H1 (cell line): ENCODE data around the gene DNAAF5. TPM values are rescaled to one million over a fixed set of nuclear protein-coding genes. Genes with fewer than 3 reads are reported as not detected.

ENCODE experiments used
- CTCF ChIA-PET: fragments of 300-600 bp; sonication (Branson Sonifier 250); formaldehyde crosslinking; loops from one replicate; lab custom pipeline; 2021; ENCODE audit not compliant: partially characterized antibody; lab: Charles Lee
- POLR2A ChIA-PET: fragments of 300-600 bp; sonication (Branson Sonifier 250); formaldehyde crosslinking; loops from one replicate; lab custom pipeline; 2021; ENCODE audit warnings: inconsistent platforms; ENCODE audit not compliant: partially characterized antibody; lab: Charles Lee
- DNase-seq, 2 experiments: peaks; one replicate each; pipeline versions ENCODE4 v3.0.0 to v3.0.0-alpha.2; 2010 to 2022; ENCODE audit warnings: low spot score in 2 of 2, low read depth in 1 of 2, mixed read lengths in 1 of 2
- FAIRE-seq: peaks from 2 replicates; lab custom pipeline; 2011; peaks lifted over from hg19 to GRCh38; lab: Jason Lieb, UNC
- H2AFZ ChIP-seq: 2 replicates; pipeline ENCODE4 v1.8.1; 2012; ENCODE audit warnings: low read length, inconsistent platforms
- H2AK5ac ChIP-seq: 2 replicates; pipeline ENCODE4 v1.6.1; 2013; ENCODE audit warnings: low read depth, low read length
- H2BK120ac ChIP-seq: replicated peaks from 2 replicates; pipeline ENCODE3; 2013; ENCODE audit warnings: low read depth, low read length, inconsistent platforms
- H2BK12ac ChIP-seq: 2 replicates; pipeline ENCODE4 v1.6.1; 2013; ENCODE audit warnings: low read depth, low read length
- H2BK15ac ChIP-seq: 2 replicates; pipeline ENCODE4 v1.6.1; 2013; ENCODE audit warnings: low read length
- H2BK20ac ChIP-seq: 2 replicates; pipeline ENCODE4 v1.6.1; 2013; ENCODE audit warnings: low read length
- H2BK5ac ChIP-seq: 2 replicates; pipeline ENCODE4 v1.6.1; 2013; ENCODE audit warnings: low read depth, low read length
- H3K14ac ChIP-seq: 2 replicates; pipeline ENCODE4 v1.6.1; 2013; ENCODE audit warnings: inconsistent platforms; ENCODE audit not compliant: insufficient read length
- H3K18ac ChIP-seq: 2 replicates; pipeline ENCODE4 v1.6.1; 2013; ENCODE audit warnings: low read length; ENCODE audit errors: extremely low read depth
- H3K23ac ChIP-seq: 2 replicates; pipeline ENCODE4 v1.6.1; 2013; ENCODE audit warnings: inconsistent platforms; ENCODE audit not compliant: insufficient read length
- H3K23me2 ChIP-seq: 2 replicates; pipeline ENCODE4 v1.6.1; 2013; ENCODE audit warnings: low read depth, low read length
- H3K27ac ChIP-seq: 2 replicates; pipeline ENCODE4 v1.6.1; 2011; ENCODE audit warnings: low read depth, low read length, inconsistent platforms
- H3K27me3 ChIP-seq, 4 experiments: replicated peaks in 1 of 4; 1 replicate in 1 of 4; 2 replicates in 3 of 4; pipeline versions ENCODE4 v1.6.1 to v1.8.1; 2011 to 2013; ENCODE audit warnings: low read length in 3 of 4, mild to moderate bottlenecking in 3 of 4, inconsistent platforms in 2 of 4, mixed read lengths in 2 of 4, moderate library complexity in 1 of 4; ENCODE audit not compliant: control insufficient read depth in 3 of 4, insufficient read depth in 3 of 4; ENCODE audit errors: extremely low read depth in 1 of 4
- H3K36me3 ChIP-seq, 4 experiments: 2 replicates each; pipeline versions ENCODE4 v1.6.1 to v1.8.1; 2011 to 2013; ENCODE audit warnings: mild to moderate bottlenecking in 4 of 4, low read length in 3 of 4, moderate library complexity in 2 of 4, control low read depth in 1 of 4, inconsistent platforms in 1 of 4; ENCODE audit not compliant: insufficient read depth in 4 of 4, control insufficient read depth in 2 of 4
- H3K4ac ChIP-seq: replicated peaks from 2 replicates; pipeline ENCODE3; 2013; ENCODE audit warnings: low read length, low read depth, mixed read lengths, inconsistent platforms; ENCODE audit not compliant: insufficient read length
- H3K4me1 ChIP-seq, 4 experiments: replicated peaks in 1 of 4; 1 replicate in 1 of 4; 2 replicates in 3 of 4; pipeline versions ENCODE4 v1.6.1 to v1.8.1; 2011 to 2013; ENCODE audit warnings: low read length in 3 of 4, inconsistent platforms in 2 of 4, mixed read lengths in 1 of 4; ENCODE audit not compliant: insufficient read depth in 4 of 4, control insufficient read depth in 3 of 4
- H3K4me2 ChIP-seq, 2 experiments: 2 replicates each; pipeline versions ENCODE4 v1.6.1 to v1.8.1; 2011 to 2013; ENCODE audit warnings: low read depth in 2 of 2, low read length in 2 of 2, control low read depth in 1 of 2, inconsistent platforms in 1 of 2, mild to moderate bottlenecking in 1 of 2; ENCODE audit not compliant: insufficient read depth in 1 of 2
- H3K4me3 ChIP-seq, 4 experiments: fragments of 200-600, 300-600 bp in 1 of 4; sonication (generic), shearing (Covaris generic), sonication (Bioruptor Twin) in 1 of 4; 2 replicates each; pipeline versions ENCODE4 v1.5.1 to v1.8.1; 2011 to 2016; ENCODE audit warnings: low read length in 4 of 4, low read depth in 3 of 4, control low read depth in 2 of 4, inconsistent platforms in 2 of 4, mild to moderate bottlenecking in 2 of 4, mixed read lengths in 1 of 4, moderate library complexity in 1 of 4; ENCODE audit not compliant: insufficient read depth in 2 of 4; ENCODE audit errors: extremely low read depth in 1 of 4
- H3K56ac ChIP-seq: replicated peaks from 2 replicates; pipeline ENCODE3; 2013; ENCODE audit warnings: low read depth, mild to moderate bottlenecking, mixed read lengths, low read length, inconsistent platforms; ENCODE audit not compliant: insufficient read length
- H3K79me1 ChIP-seq: 2 replicates; pipeline ENCODE4 v1.6.1; 2013; ENCODE audit warnings: low read depth, low read length, control low read depth
- H3K79me2 ChIP-seq, 2 experiments: 2 replicates each; pipeline versions ENCODE4 v1.6.1 to v1.8.1; 2012 to 2013; ENCODE audit warnings: low read length in 2 of 2, mild to moderate bottlenecking in 2 of 2, inconsistent platforms in 1 of 2; ENCODE audit not compliant: insufficient read depth in 2 of 2, control insufficient read depth in 1 of 2
- H3K9ac ChIP-seq, 4 experiments: replicated peaks in 1 of 4; 1 replicate in 1 of 4; 2 replicates in 3 of 4; pipeline versions ENCODE4 v1.6.1 to v1.8.1; 2011 to 2013; ENCODE audit warnings: low read depth in 3 of 4, low read length in 3 of 4, control low read depth in 2 of 4, mild to moderate bottlenecking in 2 of 4, moderate library complexity in 2 of 4, inconsistent platforms in 1 of 4; ENCODE audit errors: extremely low read depth in 1 of 4
- H3K9me3 ChIP-seq, 2 experiments: 2 replicates each; pipeline versions ENCODE4 v1.6.1 to v1.8.1; 2012 to 2013; ENCODE audit warnings: mild to moderate bottlenecking in 2 of 2, moderate library complexity in 2 of 2, control low read depth in 1 of 2, inconsistent platforms in 1 of 2, low read depth in 1 of 2, low read length in 1 of 2, mixed read lengths in 1 of 2; ENCODE audit not compliant: insufficient read depth in 2 of 2
- H4K20me1 ChIP-seq, 2 experiments: replicated peaks in 1 of 2; 2 replicates each; pipeline versions ENCODE3 to v1.8.1; 2011 to 2013; ENCODE audit warnings: inconsistent platforms in 2 of 2, low read length in 2 of 2, mild to moderate bottlenecking in 1 of 2; ENCODE audit not compliant: insufficient read depth in 2 of 2, control insufficient read depth in 1 of 2
- H4K5ac ChIP-seq: 2 replicates; pipeline ENCODE4 v1.6.1; 2013; ENCODE audit warnings: low read length, low read depth, mixed read lengths, inconsistent platforms; ENCODE audit not compliant: insufficient read length
- H4K8ac ChIP-seq: 2 replicates; pipeline ENCODE4 v1.8.0; 2013; ENCODE audit warnings: mild to moderate bottlenecking, moderate library complexity, low read length, inconsistent platforms; ENCODE audit not compliant: insufficient read depth; ENCODE audit errors: extremely low read depth
- H4K91ac ChIP-seq: replicated peaks from 2 replicates; pipeline ENCODE3; 2013; ENCODE audit warnings: low read length, mixed read lengths, inconsistent platforms; ENCODE audit not compliant: insufficient read length
- CHD1 ChIP-seq: IDR thresholded peaks from 2 replicates; pipeline ENCODE4 v1.6.1; 2012; ENCODE audit warnings: low read depth, low read length, improper control_type of control experiment
- CREB1 ChIP-seq: IDR thresholded peaks from 2 replicates; pipeline ENCODE4 v1.6.1; 2012; ENCODE audit warnings: inconsistent platforms
- MAX ChIP-seq: IDR thresholded peaks from 2 replicates; pipeline ENCODE4 v1.6.1; 2012; ENCODE audit warnings: inconsistent platforms
- RAD21 ChIP-seq, 2 experiments: IDR thresholded peaks in 1 of 2; conservative IDR thresholded peaks in 1 of 2; 2 replicates each; pipeline ENCODE4 v1.6.1; 2011; ENCODE audit warnings: low read depth in 2 of 2, low read length in 2 of 2, improper control_type of control experiment in 1 of 2, inconsistent platforms in 1 of 2, mild to moderate bottlenecking in 1 of 2, moderate library complexity in 1 of 2
- SIRT6 ChIP-seq: IDR thresholded peaks from one replicate; pipeline ENCODE4 v1.7.1; 2012; ENCODE audit warnings: low read length, inconsistent platforms
- SIX5 ChIP-seq: IDR thresholded peaks from 2 replicates; pipeline ENCODE4 v1.6.1; 2011; ENCODE audit warnings: mild to moderate bottlenecking, low read depth, low read length
- SP2 ChIP-seq: IDR thresholded peaks from 2 replicates; pipeline ENCODE4 v1.6.1; 2012; ENCODE audit warnings: mild to moderate bottlenecking, low read length, inconsistent platforms
- SRF ChIP-seq: IDR thresholded peaks from 2 replicates; pipeline ENCODE4 v1.6.1; 2011; ENCODE audit warnings: mild to moderate bottlenecking, low read depth, low read length, moderate library complexity
- SUZ12 ChIP-seq: fragments of 200-600 bp; sonication (generic); IDR thresholded peaks from 2 replicates; pipeline ENCODE4 v1.6.1; 2012; ENCODE audit warnings: mild to moderate bottlenecking, inconsistent platforms, low read length, moderate library complexity, mixed read lengths
- TAF1 ChIP-seq: IDR thresholded peaks from 2 replicates; pipeline ENCODE4 v1.6.1; 2011; ENCODE audit warnings: mild to moderate bottlenecking, low read depth, low read length
- TEAD4 ChIP-seq: IDR thresholded peaks from 2 replicates; pipeline ENCODE4 v1.6.1; 2012; ENCODE audit warnings: low read depth, low read length, inconsistent platforms, mixed read lengths
- ZNF274 ChIP-seq: IDR thresholded peaks from 2 replicates; pipeline ENCODE4 v1.7.0; 2012; ENCODE audit warnings: low read length, borderline replicate concordance; ENCODE audit errors: extremely low read depth
- WGBS, 2 experiments: shearing (Covaris generic) in 1 of 2; methylation state at CpG; one replicate each; pipeline versions ENCODE4 v1.1.6 to v1.1.7; 2013 to 2015; ENCODE audit warnings: low lambda C conversion rate in 2 of 2, mixed read lengths in 2 of 2, inconsistent platforms in 1 of 2, low coverage in 1 of 2, missing lambda C conversion rate in 1 of 2; ENCODE audit not compliant: insufficient replicate concordance in 2 of 2, insufficient coverage in 1 of 2, insufficient read length in 1 of 2; ENCODE audit errors: extremely low coverage in 1 of 2, missing lambda C conversion rate in 1 of 2; 5-methylcytosine and 5-hydroxymethylcytosine counted together
- polyA plus RNA-seq, 7 experiments: library from polyadenylated mRNA; depleted of rRNA in 3 of 7; stranded (reverse) in 5 of 7; unstranded in 2 of 7; fragments of >200 nt in 5 of 7; fragments of 200-250 nt in 2 of 7; gene quantifications; 1 replicate in 5 of 7; 2 replicates in 1 of 7; 4 replicates in 1 of 7; pipeline versions ENCODE4 v1.2.1 to v1.2.3, GENCODE V29; 2011 to 2013; ENCODE audit warnings: missing spikeins in 2 of 7, mixed read lengths in 2 of 7
- total RNA-seq: library from RNA; stranded (reverse); fragmentation: NEBNext Ultra II Directional; extraction: Animal tissue kit (Norgen Biotek cat#: 25700); gene quantifications from 2 replicates; pipeline ENCODE4 v1.2.1, GENCODE V29; 2021
- TF ChIP-seq, protein P1 (sequence below): IDR thresholded peaks from 2 replicates; pipeline ENCODE4 v1.6.1; 2011; ENCODE audit warnings: low read depth, mild to moderate bottlenecking, low read length; ENCODE audit not compliant: insufficient read depth
- TF ChIP-seq, protein P2 (sequence below): IDR thresholded peaks from 2 replicates; pipeline ENCODE4 v1.6.1; 2012; ENCODE audit warnings: inconsistent platforms

Gene DNAAF5
- total and polyA plus RNA-seq, 2 of the 8 experiments (the other 6 are each of a cell fraction or from before 2014, with no cell fraction given), result 55.1 to 95.9 TPM

GRCh38 chr7:765383-765782, 38.9 kb downstream of the DNAAF5 start:
- H3K4me1 ChIP-seq, result no peaks in the 10 kb centered on the region
- CTCF ChIA-PET, result interaction anchor here (0.6 to 2.5 kb wide), 6 partner anchors 9 to 454 kb away, joined by 3 to 7 read pairs (median 3); no protein-coding TSS in a partner anchor
- no peak overlapping the region for H3K56ac ChIP-seq
- no peak overlapping the region for H3K18ac ChIP-seq
- H3K4me2 ChIP-seq, result no peak overlapping the region
- TF ChIP-seq MAX, result no peak
- TF ChIP-seq CHD1, result no peak
- no peak for TF ChIP-seq RAD21 (IDR thresholded peaks at IDR 0.05 in 1 of 2, conservative IDR thresholded peaks at IDR 0.05 in 1 of 2; ENCODE audit: low read depth in 2 of 2, low read length in 2 of 2)
- no peak for TF ChIP-seq SUZ12
- TF ChIP-seq, protein P1, sequence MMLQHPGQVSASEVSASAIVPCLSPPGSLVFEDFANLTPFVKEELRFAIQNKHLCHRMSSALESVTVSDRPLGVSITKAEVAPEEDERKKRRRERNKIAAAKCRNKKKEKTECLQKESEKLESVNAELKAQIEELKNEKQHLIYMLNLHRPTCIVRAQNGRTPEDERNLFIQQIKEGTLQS, result no peak
- TF ChIP-seq, protein P2, sequence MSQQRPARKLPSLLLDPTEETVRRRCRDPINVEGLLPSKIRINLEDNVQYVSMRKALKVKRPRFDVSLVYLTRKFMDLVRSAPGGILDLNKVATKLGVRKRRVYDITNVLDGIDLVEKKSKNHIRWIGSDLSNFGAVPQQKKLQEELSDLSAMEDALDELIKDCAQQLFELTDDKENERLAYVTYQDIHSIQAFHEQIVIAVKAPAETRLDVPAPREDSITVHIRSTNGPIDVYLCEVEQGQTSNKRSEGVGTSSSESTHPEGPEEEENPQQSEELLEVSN, result no peak
- TF ChIP-seq TEAD4, result no peak
- no peak for TF ChIP-seq SIX5
- TF ChIP-seq SRF, result no peak
- TF ChIP-seq SP2, result no peak
- no peak for TF ChIP-seq TAF1
- TF ChIP-seq CREB1, result no peak
- no peak for TF ChIP-seq ZNF274
- no peak for TF ChIP-seq SIRT6
- no peaks in the 10 kb centered on the region for H3K79me2 ChIP-seq
- no peak overlapping the region for H2BK20ac ChIP-seq
- H3K14ac ChIP-seq, result no peak overlapping the region
- H3K23me2 ChIP-seq, result no peaks in the 10 kb centered on the region
- WGBS, 2 experiments, result 88% methylated on average over 7 of the region's 7 CpGs; no CpG with 5 or more reads in 1 of the 2 experiments
- H2BK5ac ChIP-seq, result no peak overlapping the region
- peaks cover 2 to 13% of the 10 kb centered on the region in 2 experiments for H4K20me1 ChIP-seq
- H3K27ac ChIP-seq, result no peak overlapping the region
- no peak overlapping the region for H2BK120ac ChIP-seq
- H3K79me1 ChIP-seq, result no peaks in the 10 kb centered on the region; the same call in 1 of the 2 replicates
- DNase-seq (no peak), FAIRE-seq (no peak)
- no peak overlapping the region for H3K4ac ChIP-seq
- no peak overlapping the region for H4K5ac ChIP-seq
- no peak overlapping the region for H3K23ac ChIP-seq
- H4K91ac ChIP-seq, result no peak overlapping the region
- H2BK15ac ChIP-seq, result no peak overlapping the region
- H3K27me3 ChIP-seq, result no peaks in the 10 kb centered on the region
- H2AFZ ChIP-seq, result no peak overlapping the region
- no peak overlapping the region for H2AK5ac ChIP-seq
- no peak overlapping the region for H2BK12ac ChIP-seq
- H3K36me3 ChIP-seq, result peaks cover 8 to 27% (median 16%) of the 10 kb centered on the region in 4 experiments; a peak in 7 of 8 replicates
- no peak overlapping the region for H4K8ac ChIP-seq
- H3K9me3 ChIP-seq, result no peaks in the 10 kb centered on the region
- no peak overlapping the region for H3K9ac ChIP-seq
- H3K4me3 ChIP-seq, result no peak overlapping the region
- POLR2A ChIA-PET, result no interaction called here
